NK-92 (cell line): ENCODE results near the gene GRIP1.
"Not testable (repeated sequence)": the region's sequence is repeated elsewhere in the genome, so short reads cannot be mapped to it uniquely, and the experiment has no call there.

Experiments
- DNase-seq: peaks from one replicate; lab custom pipeline; 2025; ENCODE audit not compliant: unreplicated experiment; lab: John Stamatoyannopoulos, UW

Gene GRIP1

GRCh38 chr12:66538970-66539369, 139.9 kb downstream of the GRIP1 start:
- no peak for DNase-seq

GRCh38 chr12:66537876-66538275, 141.0 kb downstream of the GRIP1 start:
- no peak for DNase-seq

GRCh38 chr12:66533767-66534166, 145.1 kb downstream of the GRIP1 start:
- DNase-seq = no peak

GRCh38 chr12:66531766-66532165, 147.1 kb downstream of the GRIP1 start:
- DNase-seq = no peak

- no peak for DNase-seq
Observed at GRCh38 chr12:66529934-66530333, 148.9 kb downstream of the GRIP1 start.

- no peak for DNase-seq
Observed at GRCh38 chr12:66516561-66516960, 162.3 kb downstream of the GRIP1 start.

- no peak for DNase-seq
Observed at GRCh38 chr12:66516133-66516532, 162.7 kb downstream of the GRIP1 start.

- no peak for DNase-seq
Observed at GRCh38 chr12:66514581-66514980, 164.3 kb downstream of the GRIP1 start.

GRCh38 chr12:66508025-66508424, 170.9 kb downstream of the GRIP1 start:
- DNase-seq = no peak

- no peak for DNase-seq
Observed at GRCh38 chr12:66503746-66504145, 175.1 kb downstream of the GRIP1 start.

GRCh38 chr12:66502911-66503310, 176.0 kb downstream of the GRIP1 start:
- DNase-seq = no peak

- DNase-seq = no peak
Observed at GRCh38 chr12:66500841-66501240, 178.0 kb downstream of the GRIP1 start.

- no peak for DNase-seq
Observed at GRCh38 chr12:66500091-66500490, 178.8 kb downstream of the GRIP1 start.

GRCh38 chr12:66499000-66499399, 179.9 kb downstream of the GRIP1 start:
- DNase-seq = no peak

- not testable (repeated sequence) for DNase-seq
Observed at GRCh38 chr12:66498059-66498458, 180.8 kb downstream of the GRIP1 start.

GRCh38 chr12:66497008-66497897, 181.6 kb downstream of the GRIP1 start:
- no peak for DNase-seq

- DNase-seq = no peak
Observed at GRCh38 chr12:66496595-66496994, 182.3 kb downstream of the GRIP1 start.

GRCh38 chr12:66495709-66496108, 183.2 kb downstream of the GRIP1 start:
- DNase-seq = no peak

GRCh38 chr12:66493819-66494218, 185.1 kb downstream of the GRIP1 start:
- no peak for DNase-seq

- no peak for DNase-seq
Observed at GRCh38 chr12:66491853-66492252, 187.0 kb downstream of the GRIP1 start.

- no peak for DNase-seq
Observed at GRCh38 chr12:66482351-66483203, 196.3 kb downstream of the GRIP1 start.

- DNase-seq = no peak
Observed at GRCh38 chr12:66467932-66468331, 210.9 kb downstream of the GRIP1 start.
